ENCODE measurements around the gene ZNHIT2.

ZNHIT2 gene

DNA sequence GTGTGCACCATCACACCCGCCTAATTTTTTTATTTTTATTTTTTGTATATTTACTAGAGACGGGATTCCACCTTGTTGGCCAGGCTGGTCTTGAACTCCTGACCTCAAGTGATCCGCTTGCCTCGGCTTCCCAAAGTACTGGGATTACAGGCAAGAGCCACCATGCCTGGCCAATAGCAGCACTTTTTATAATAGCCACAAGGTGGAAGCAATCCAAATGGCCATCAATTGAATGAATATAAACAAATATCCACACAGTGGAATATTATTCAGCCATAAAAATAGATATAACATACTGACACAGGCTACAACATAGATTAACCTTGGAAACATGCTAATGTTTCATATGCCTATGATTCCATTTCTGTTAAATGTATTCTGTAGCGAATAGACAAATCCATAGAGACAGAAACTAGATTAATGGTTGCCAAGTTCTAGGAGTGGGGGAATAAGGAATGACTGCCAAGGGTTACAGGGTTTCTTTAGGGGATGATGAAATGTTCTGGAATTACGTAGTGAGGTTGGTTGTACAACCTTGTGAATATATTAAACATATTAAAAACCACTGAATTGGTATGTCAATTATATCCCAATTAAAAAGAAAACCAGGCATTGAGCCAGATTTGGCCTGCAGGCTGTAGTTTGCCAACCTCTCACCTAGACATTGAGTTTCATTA, 16.7 kb downstream of the ZNHIT2 start:
- no peak for DNase-seq

DNA sequence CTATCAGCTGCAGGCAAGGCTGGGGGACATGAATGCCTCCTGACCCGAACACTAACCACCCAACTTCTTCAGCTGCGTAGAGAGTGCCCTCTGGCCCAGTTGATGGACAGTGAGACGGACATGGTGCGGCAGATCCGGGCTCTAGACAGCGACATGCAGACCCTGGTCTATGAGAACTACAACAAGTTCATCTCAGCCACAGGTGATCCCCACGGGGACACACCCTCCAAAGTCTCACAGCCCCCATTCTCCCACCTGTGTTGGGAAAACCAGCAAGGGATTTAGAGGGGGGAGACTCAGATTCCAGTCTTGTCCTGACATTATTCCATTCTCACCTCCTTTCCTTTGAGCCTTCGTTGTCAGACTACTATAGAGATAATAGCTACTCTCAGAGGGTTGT, 20.6 kb downstream of the ZNHIT2 start:
- DNase-seq: no peak

DNA sequence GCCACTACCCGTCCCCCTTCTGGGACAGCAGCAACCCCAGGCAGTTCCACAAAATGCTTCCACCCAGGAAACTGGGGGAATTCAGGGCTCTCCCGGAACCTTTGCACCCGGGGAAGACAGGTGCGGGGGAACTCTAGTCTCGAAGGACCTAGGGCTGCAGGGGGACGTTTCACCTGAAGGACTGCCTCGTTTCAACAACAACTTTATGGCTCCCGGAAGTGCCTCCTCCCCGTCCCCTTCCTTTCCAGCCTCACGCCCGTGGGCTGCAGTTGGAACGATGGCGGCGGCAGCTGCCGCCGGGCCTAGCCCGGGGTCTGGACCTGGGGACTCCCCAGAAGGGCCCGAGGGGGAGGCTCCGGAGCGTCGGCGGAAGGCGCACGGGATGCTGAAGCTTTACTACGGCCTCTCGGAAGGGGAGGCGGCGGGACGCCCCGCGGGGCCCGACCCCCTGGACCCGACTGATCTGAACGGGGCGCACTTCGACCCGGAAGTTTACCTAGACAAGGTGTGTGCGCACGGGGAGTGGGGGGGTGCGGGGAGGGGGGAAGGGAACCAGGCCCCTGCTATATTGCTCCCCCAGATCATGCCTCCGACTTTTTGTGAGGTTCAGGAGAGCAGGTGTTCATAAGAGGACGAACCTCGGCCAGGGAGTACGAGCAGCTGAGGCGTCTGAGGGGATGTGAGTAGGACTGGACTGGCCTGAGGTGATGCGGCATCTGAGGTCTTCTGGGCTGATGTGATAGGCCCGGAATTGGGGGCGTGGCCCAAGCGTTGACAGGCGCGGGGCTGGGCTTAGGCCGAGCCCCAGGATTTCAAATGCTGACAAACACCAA, 21.3 kb downstream of the ZNHIT2 start, which contains the start of gene VPS51:
Gene VPS51, plus strand, starts transcription at position 241 of the 833 bp plus-strand sequence. Its CDS starts 37 bp downstream, at position 278.
- peak; percentile 81 for DNase-seq

DNA sequence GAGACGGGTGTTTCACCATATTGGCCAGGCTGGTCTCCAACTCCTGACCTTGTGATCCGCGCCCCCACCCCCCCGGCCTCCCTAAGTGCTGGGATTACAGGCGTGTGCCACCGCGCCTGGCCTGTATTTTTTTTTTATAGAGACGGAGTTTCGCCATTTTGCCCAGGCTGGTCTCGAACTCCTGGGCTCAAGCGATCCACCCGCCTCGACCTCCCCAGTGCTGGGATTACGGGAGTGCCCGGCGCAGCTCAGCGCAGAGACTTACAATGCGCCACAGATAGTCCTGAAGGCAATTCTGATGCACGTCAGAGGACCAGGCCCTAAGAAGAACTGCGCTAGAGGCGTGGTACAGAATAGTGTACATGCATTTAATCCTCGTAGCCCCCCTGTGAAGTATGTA, 22.1 kb downstream of the ZNHIT2 start:
- no peak for DNase-seq

DNA sequence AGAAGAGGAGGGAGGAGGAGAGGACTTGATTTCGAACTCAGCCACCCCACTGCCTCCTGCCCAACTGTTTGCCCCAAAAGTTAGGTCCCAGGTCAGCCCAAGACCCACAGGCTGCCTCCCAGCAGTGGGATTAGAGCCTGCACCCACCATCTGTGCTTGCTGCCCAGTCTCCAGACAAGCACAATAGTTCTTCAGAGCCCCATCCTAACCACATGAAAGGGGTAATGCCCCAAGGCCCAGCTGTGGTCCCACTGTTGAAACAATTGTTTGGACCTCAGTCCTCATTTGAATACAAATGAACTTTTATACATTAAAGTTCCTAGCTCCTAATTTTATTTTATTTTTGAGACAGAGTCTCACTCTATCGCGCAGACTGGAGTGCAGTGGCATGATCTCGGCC, 26.9 kb downstream of the ZNHIT2 start:
- no peak for DNase-seq

DNA sequence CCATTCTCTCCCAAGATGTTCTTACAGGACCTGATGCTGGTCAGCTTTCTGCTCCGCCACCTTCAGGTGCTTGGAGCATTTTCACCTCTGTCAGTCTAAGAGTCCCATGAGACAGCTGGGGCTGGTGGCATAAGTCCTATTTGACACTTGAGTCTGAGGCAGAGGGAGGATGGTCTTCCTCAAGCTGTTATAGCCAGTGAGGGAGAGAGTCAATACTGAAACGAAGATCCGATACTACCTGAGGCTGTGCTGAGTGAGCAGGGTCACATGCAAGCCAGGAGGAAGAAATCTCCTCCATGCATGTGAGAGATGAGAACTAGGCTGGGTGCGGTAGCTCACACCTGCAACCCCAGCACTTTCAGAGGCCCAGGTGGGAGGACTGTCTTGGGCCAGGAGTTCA, 27.9 kb downstream of the ZNHIT2 start:
- DNase-seq: no peak

DNA sequence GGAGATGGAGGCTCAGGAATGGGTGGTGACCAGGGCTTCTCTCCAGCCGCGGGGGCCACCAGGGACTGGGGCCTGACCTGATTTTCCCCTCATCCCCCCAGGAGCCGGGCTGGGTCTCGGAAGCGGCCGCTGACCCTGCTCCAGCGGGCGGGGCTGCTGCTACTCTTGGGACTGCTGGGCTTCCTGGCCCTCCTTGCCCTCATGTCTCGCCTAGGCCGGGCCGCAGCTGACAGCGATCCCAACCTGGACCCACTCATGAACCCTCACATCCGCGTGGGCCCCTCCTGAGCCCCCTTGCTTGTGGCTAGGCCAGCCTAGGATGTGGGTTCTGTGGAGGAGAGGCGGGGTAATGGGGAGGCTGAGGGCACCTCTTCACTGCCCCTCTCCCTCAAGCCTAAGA, 29.7 kb downstream of the ZNHIT2 start:
- no peak for DNase-seq

DNA sequence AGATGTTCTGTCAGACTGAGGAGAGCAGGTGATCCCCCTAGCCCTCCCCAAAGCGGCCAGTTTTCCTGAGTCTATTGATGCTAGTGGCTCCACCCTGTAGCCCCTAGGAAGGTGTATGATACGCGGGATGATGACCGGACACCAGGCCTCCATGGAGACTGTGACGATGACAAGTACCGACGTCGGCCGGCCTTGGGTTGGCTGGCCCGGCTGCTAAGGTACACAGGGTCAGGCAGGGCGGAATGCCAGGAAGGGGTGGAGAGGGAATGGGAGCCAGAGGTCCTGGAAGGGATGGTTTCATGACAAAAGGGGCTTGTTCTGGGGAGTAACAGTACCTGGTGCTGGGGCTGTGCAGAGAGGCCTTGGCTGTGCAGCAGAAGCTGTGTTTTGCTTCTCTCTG, 30.3 kb downstream of the ZNHIT2 start:
- no peak for DNase-seq

DNA sequence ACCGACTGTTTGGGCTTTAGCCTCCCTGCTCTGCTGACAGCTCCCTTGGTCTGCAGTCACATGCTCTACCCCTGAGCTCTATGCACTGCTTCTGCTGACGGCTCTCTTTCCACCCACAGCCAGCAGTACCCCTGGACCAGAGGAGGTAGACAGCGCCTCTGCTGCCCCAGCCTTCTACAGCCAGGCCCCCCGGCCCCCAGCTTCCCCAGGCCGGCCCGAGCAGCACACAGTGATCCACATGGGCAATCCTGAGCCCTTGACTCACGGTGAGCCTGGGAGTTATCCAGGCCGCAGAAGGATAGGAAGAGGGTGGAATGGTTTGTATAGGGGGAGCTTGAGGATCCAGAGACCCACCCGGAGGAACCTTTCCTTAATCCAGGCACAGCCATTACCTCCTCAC, 30.7 kb downstream of the ZNHIT2 start:
- DNase-seq: no peak

DNA sequence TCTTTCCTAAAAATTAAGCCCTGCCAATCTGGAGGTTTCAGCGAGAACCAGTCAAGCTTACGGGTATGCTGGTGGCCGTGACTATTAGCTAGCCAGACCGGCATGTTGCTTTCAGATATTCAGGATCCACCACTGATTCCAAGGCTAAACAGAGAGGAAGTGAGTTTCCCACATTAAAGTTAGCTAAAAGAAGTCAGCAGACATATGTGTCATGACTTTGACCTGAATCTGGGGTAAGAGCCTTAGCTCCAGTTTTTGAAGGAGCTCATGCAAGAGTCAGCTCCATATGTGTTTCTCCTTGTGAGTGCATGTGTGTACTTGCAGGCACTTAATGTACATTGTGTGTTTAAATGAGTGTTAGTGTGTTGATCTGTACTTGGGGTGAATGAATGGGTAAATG, 32.1 kb downstream of the ZNHIT2 start:
- DNase-seq: no peak

DNA sequence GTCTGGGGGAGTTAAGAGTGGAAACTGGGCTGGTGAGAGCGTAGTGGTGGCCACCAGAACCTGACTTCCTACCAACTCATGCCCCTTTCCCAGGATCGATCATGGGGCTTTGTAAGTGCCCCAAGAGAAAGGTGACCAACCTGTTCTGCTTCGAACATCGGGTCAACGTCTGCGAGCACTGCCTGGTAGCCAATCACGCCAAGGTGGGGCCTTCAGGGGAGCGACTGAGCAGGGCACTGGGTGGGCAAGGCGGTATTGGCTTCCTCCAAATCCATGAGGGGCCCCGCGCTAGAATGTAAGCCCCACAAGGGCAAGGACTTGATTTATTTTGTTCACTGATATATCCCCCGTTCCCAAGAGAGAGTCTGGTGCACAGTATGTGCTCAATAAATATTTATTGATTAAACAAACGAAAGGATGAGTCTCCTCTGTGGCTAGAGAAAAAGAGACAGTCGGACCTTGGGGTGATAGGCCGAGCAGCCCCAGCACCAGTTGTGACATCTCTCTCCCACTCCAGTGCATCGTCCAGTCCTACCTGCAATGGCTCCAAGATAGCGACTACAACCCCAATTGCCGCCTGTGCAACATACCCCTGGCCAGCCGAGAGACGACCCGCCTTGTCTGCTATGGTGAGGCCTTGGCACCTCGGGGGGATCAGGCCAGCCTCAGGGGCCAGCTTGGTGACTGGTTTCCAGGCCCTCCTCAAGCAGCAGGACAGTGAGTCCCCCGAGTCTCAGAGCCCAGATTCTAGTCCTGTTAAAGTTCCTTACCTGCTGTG, 32.7 kb downstream of the ZNHIT2 start:
- no peak for DNase-seq

DNA sequence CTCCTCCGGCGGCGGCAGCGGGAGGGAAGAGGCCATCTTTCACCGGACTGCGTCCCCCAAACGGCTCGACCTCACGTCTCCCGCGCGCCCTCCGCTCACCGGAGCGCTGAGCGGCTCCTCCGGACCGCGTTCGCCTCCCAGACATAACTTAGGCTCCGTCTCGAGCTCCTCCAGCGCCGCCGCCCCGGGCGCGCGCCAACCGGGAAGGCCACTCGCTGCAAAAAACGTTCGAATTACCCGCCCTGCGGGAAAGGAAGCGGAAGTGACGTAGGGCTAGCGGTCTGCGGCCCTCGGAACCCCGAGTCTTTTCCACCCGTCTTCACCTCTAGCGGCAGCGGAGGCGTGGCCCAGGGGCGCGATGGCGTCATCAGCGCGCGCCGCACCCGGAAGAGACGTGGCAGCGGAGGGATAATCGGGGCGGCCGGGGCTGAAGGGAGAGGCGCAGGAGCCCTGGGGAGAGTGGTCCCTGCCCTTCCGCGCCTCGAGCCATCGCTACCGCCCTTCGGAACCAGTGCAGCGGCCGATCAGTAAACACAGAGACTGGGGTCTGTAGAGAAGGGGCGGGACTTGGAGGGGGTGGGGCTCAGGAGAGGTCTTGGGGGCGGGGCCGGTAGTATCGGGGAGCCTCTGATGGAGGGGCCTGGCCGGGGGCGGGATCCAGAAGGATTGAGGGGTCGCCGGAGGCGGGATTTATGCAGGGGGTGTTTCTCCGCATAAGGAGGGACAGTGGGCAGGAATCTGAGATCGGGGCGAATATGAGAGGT, 33.5 kb downstream of the ZNHIT2 start, which contains the start of the genes CDCA5 and ZFPL1:
Gene CDCA5, minus strand, starts transcription at position 207 of the 764 bp plus-strand sequence. Its CDS starts 62 bp downstream, at position 145.
Gene ZFPL1, plus strand, starts transcription at position 389 of the 764 bp plus-strand sequence. CDS start 477 bp downstream, outside the sequence.
- DNase-seq: peak; percentile 94

DNA sequence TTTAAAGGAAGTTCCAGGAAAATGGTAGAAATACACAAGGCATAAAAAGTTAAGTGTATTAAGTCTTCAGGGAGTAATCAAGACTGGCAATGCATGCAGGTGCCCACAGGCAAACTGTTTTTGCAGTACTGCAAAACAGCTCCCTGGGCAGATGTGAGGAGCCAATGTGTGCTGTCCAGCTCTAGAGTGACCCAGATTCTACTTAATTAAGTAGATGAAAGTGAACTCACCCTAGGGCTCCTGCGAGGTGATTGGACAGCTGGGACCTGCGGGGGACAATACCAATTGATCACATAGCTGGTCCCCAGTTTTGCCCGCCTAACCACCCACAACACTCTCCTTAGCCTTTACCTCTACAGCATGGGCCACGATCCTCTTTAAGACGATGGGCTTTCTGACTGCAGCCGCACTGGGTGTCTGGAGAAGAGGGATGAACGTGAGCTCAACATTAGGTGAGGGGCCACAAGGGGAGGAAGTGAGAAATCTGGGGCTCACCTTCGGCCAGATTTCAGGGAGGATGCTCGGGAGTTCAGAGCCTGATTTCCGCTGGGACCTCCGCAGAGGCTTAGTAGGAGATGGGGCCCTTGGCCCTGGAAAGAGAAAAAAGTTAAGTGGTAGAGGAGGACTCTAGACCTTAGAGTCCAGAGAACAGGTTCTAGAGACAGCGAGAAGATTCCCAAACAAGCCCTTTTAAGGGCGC, 34.2 kb downstream of the ZNHIT2 start:
- DNase-seq: no peak

DNA sequence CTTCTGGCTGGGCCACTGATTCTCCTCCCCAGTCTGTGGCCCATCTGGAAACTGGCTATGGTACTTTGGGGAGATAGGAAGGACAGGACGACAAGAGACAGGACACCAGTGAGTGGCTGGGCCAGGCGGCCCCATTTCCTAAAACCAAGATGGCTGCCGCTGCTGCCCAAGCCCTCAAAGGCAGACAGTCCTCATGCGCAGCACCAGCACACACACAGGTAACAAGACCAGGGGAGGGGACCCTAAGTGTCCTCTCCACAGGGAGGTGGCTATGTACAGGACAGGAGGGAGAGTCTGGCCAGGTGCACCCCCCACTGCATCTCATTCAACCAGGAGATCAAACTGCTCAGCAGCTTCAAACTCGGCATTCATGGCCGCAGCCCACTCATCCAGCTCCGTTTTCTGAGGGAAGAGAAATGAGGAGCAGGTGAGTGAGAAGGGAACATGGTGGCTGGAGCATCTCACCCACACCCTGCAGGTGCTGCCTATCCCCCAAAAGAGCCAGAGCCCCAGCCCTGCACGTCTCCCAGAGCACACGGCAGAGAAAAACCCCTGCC, 38.6 kb downstream of the ZNHIT2 start:
- DNase-seq: no peak

DNA sequence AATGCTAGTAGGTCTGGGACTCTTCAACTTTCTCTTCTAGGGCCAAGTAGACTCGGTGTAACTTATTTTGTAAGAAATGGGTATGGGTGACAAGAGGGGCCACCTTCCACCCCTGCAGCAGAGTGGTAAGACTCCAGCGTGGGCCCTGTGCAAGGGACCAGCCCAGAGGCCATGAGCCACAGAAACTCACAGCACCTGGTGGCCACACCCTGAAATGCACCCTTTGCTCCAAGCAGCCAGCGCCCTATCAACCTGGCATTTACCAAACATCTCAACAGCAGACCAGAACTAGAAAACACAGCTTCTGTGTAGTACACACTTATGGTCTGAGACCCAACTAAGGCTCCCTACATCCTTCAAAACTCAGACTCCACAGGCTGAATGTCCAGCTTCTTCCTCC, 39.4 kb downstream of the ZNHIT2 start:
- DNase-seq: peak; percentile 75

DNA sequence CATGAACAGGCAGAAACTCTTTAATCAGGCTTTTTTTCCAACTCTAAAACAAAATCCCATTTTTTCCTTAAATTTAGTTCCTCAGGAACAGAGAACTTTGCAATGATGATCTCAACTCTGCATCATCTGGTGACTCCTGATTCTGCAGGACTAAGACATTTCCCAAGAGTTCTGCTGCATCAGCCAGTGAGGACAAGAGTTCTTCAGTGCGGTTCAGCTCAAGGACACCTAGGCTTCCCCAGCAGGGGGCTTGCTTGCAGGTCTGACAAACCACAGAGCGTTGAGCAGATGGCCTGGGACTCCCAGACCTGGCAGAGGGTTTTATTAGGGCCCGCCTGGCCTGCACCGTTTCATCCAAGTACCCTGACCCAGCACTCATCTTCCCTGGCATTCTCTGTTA, 40.0 kb downstream of the ZNHIT2 start:
- no peak for DNase-seq

DNA sequence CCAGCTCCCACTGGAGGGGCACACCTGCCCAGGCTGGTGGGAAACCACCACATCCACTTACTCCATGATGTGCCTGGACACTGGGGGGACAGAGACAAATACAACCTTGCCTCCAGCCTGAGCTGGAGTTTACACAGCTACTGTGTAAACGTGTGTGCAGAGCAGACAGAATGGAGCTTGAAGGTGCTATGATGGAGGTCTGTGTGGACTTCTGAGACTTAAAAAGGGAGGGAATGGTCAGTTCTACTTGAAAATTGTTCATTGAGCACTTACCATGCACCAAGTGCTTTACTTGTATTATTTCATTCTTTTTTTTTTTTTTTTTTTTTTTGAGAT, 44.9 kb downstream of the ZNHIT2 start:
- DNase-seq: no peak

DNA sequence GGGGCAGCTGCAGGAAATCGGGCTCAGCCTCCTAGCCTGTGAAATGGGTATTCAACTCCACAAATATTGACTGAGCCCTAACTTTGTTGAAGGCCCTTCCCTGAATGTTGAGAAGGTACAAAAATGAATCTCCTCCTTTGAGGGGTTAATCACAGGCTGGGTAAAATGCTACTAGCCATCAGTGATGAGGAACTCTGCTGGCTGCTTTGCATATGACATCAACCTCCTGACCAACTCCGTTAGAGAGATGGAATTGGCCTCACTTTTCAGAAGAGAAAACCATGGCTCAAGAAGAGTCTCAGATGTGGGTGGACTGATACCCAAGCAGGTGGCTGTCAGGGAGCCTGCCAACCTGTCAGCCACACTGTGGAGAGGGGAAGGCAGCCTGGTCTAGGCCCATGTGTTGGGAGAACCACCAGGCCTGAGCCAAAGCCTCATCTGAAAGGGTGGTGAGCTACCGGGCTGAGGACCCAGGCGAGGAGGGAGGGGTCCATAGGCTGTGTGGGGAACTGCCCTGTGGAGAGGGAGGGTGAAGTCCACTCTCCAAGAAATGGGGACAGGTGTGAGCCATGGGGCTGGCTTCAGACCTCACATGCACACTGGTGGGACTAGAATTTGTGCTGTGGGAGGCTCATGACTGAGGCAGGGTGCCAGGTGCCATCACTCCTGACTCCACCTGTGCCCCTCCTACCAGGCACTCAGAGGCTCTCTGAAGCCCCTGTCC, 45.4 kb downstream of the ZNHIT2 start:
- DNase-seq: no peak

DNA sequence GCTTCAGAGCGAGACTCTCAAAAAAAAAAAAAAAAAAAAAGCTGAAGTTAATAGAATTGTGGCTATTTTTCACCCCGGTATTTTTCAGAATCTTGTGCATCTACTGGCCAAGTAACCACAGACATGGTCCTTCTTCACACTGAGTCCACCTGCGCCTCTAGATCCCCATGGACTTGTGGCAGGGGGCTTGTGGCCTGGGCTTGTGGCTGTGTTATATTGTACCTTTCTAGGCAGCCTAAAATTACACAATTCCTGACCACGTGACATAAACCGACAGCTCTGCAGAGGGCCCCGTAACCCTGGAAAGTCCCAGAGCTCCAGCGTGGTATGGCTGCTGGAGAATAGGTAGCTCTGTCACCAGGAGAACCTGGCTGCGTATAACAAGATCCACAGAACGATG, 48.3 kb downstream of the ZNHIT2 start:
- DNase-seq: no peak

DNA sequence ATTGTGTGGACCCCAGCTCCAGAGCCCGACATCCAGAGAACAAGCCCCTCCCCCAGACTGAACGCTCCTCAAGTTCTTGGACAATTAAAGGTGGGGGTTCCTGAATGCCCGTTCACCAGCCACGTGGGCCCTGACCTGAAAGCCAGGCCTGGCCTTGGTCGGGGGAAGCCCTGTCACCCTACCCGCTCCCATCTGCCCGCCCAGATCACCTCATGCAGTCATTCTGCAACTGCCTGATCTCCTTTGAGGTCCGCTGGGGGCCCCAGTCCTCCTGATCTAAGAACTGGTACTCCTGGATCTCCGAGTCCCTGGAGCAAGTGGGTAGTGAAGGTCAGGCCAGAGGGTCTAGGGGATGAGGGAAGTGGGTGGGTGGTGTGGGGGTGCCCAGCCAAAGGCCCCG, 50.1 kb downstream of the ZNHIT2 start:
- DNase-seq: no peak

DNA sequence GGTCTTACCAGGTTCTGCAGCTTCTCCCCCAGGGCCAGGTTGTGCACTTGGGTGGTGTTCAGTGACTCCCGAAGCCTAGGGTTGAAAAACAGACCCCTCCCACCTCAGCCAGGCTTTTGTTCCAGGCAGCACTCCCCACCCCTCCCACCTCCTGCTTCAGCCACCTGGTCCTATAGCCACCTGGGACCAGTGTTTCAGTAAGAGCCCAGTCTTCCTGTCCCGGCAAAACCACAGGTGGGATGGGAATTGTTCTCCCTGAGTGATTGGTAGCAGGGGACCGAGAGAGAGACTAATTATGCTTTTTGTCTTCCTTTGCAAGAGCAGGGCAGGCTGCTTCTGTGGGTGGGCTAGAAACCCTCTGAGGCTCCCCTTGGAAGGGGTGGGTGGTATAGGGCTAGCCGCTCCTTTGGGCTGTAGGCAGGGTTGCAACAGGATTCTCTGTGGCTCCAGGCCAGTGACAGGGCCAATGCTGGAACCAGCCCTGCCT, 50.7 kb downstream of the ZNHIT2 start:
- no peak for DNase-seq

Measured in stimulated activated CD4-positive, alpha-beta T cell treated with anti-CD3 and anti-CD28 coated beads, Interleukin-4, amount 100 ng/mL, for 1 hour (primary cell).